ENCODE data around the gene UBR3.
"Not testable (repeated sequence)": the region's sequence is repeated elsewhere in the genome, so short reads cannot be mapped to it uniquely, and the experiment has no call there.

Gene UBR3

GRCh38 chr2:170092436-170093060 lies 265.3 kb downstream of the UBR3 start:
- in situ Hi-C loops (cut with MboI; ENCODE audit: low sequenced_read_pairs), result no loop called here

DNA sequence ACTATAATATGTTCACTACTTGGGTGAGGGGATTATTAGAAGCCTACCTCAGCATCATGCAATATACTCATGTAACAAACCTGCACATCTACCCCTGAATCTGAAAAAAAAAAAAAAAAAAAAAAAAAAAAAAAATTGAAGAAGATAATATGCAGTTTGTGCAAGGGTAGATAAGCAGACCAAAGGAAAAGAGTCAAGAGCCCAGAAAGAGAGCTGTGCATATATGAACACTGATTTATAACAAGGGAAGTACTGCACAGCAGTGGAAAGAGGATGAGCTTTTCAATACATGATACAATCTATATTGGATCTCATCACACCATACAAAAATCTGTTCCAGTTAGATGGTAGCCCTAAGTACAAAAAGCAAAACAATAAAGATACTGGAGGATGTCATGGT lies 268.1 kb downstream of the UBR3 start:
- in situ Hi-C loops (cut with MboI; ENCODE audit: low sequenced_read_pairs), result no loop called here

GRCh38 chr2:170098626-170099312 lies 271.5 kb downstream of the UBR3 start:
- in situ Hi-C loops (cut with MboI; ENCODE audit: low sequenced_read_pairs), result no loop called here

GRCh38 chr2:170101789-170102188 lies 274.5 kb downstream of the UBR3 start:
- in situ Hi-C loops (cut with MboI; ENCODE audit: low sequenced_read_pairs), result no loop called here

GRCh38 chr2:170106102-170106840 lies 279.0 kb downstream of the UBR3 start:
- in situ Hi-C loops (cut with MboI; ENCODE audit: low sequenced_read_pairs), result no loop called here

DNA sequence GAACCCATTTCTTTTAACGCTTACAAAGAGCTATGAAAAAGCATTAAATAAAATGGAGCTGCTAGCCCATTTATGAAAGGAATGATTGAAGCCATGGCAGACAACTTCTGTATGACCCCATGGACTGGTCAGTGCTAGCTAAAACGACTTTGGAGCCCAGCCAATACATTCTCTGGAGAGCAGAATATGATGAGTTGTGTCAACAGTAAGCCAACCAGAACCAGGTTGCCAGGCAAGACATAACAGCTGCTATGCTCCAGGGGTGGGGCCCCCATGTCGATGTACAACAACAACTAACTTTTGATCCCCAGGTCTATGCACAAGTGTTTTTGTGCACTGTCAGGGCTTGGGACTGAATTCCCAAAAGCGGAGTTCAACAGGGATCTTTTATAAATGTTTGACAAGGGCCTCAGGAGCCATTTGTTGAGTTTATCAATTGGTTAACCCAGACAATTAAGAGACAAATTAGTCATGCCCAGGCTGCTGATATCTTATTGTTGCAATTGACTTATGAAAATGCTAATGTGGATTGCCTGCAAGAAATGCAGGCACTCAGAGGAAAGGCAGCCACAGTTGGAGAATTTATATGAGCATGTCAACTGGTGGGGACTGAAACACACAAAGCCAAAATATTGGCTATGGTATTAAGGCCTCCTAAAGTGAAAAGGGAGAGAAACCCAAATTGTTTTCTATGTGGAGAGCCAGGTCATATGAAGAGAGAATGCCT lies 286.1 kb downstream of the UBR3 start:
- in situ Hi-C loops (cut with MboI; ENCODE audit: low sequenced_read_pairs), result no loop called here

- in situ Hi-C loops (cut with MboI; ENCODE audit: low sequenced_read_pairs), result no loop called here
These were observed 288.4 kb downstream of the UBR3 start for GRCh38 chr2:170115501-170116229.

DNA sequence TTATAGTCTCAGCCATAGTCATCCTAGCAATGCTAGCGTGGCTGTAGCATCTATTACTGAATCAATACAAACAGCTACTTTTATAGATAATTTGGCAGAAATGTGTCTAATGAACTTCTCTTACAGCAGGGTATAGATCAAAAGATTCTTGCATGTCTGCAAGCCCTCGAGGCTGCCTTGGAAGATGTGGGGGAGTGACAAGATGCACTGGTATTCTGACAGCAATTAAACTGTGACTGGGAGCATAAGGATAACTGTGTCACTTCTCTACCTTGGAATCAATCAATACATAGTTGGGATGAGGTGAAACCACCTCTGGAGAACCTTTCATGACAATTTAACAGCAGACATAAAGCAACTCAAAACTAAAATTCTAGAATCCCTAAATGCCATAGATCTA lies 291.4 kb downstream of the UBR3 start:
- in situ Hi-C loops (cut with MboI; ENCODE audit: low sequenced_read_pairs), result no loop called here

- in situ Hi-C loops (cut with MboI; ENCODE audit: low sequenced_read_pairs), result not testable (repeated sequence)
These were observed 292.1 kb downstream of the UBR3 start for GRCh38 chr2:170119326-170119725.

- in situ Hi-C loops (cut with MboI; ENCODE audit: low sequenced_read_pairs), result no loop called here
These were observed 294.4 kb downstream of the UBR3 start for GRCh38 chr2:170121689-170122088.

- in situ Hi-C loops (cut with MboI; ENCODE audit: low sequenced_read_pairs), result no loop called here
These were observed 295.8 kb downstream of the UBR3 start for GRCh38 chr2:170122883-170123547.

GRCh38 chr2:170123593-170123992 lies 296.3 kb downstream of the UBR3 start:
- in situ Hi-C loops (cut with MboI; ENCODE audit: low sequenced_read_pairs), result no loop called here

- in situ Hi-C loops (cut with MboI; ENCODE audit: low sequenced_read_pairs), result not testable (repeated sequence)
These were observed 299.0 kb downstream of the UBR3 start for GRCh38 chr2:170126138-170126728.
